Measurements from ENCODE around the gene HORMAD1. TPM values are rescaled to one million over a fixed set of nuclear protein-coding genes. Genes with fewer than 3 reads are reported as not detected.
A peak's percentile ranks its signal among the peaks of the same experiment; 100 is the strongest.

The HORMAD1 gene
- total and polyA plus RNA-seq, 2 experiments from 2014 or later: not detected

DNA sequence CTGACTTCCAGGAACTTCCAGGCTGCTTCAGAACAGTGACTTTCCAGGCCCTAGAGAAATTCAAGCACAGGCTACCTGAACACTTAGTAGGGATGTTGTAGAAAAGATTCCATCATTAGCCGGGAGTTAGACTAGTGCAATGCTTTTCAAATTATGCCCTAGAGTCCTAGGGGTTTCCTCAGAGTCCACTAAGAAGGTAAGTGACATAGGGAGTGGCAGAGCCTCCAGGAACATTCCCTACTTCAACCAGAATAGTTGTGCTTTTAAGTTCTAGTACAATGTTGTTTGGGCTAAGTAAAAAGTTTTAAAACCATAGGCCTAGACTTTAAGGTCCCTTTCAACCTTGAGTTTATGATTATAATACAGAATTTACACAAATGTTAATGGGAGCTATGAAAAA, 14.6 kb downstream of the HORMAD1 start:
- ATAC-seq: no peak
- H3K4me3 Mint-ChIP-seq: no peak overlapping the region
- H3K4me1 Mint-ChIP-seq: no peaks in the 10 kb centered on the region; the same call in 2 of the 3 replicates
- H3K27me3 Mint-ChIP-seq (ENCODE audit: insufficient read depth, low read depth, poor library complexity): no peaks in the 10 kb centered on the region
- Histone ChIP-seq H3F3A (replicated peaks; ENCODE audit: low read depth) (no peaks in the 10 kb centered on the region), H3K27me3 (ENCODE audit: insufficient read depth) (no peaks in the 10 kb centered on the region), H3K9me2 (ENCODE audit: insufficient read depth) (no peaks in the 10 kb centered on the region), H3K79me2 (replicated peaks; ENCODE audit: insufficient read depth) (no peaks in the 10 kb centered on the region), H2AFZ (peak overlapping the region; percentile 33; the same call in 1 of the 2 replicates), H3K36me3 (ENCODE audit: insufficient read depth) (no peaks in the 10 kb centered on the region), H3K4me3 (no peak overlapping the region), H4K20me1 (replicated peaks; ENCODE audit: insufficient read depth) (no peaks in the 10 kb centered on the region), H3K4me1 (ENCODE audit: insufficient read depth) (no peaks in the 10 kb centered on the region), H3K4me2 (no peak overlapping the region), H3K27ac (ENCODE audit: low read depth) (no peak overlapping the region)
- H3K36me3 Mint-ChIP-seq (ENCODE audit: low read depth): no peaks in the 10 kb centered on the region
- no peak for DNase-seq (ENCODE audit: low spot score)
- no peaks in the 10 kb centered on the region for H3K9me3 Mint-ChIP-seq
- TF ChIP-seq ZNF114 (CRISPR knock-in tag; IDR thresholded peaks at IDR 0.05): no peak
- no peak overlapping the region for H3K27ac Mint-ChIP-seq

- H3K4me3 ChIP-seq: no peak overlapping the region
- no peaks in the 10 kb centered on the region for H4K20me1 ChIP-seq (replicated peaks; ENCODE audit: insufficient read depth)
- Mint-ChIP-seq H3K9me3 (no peaks in the 10 kb centered on the region), H3K4me3 (no peak overlapping the region), H3K27me3 (ENCODE audit: insufficient read depth, low read depth, poor library complexity) (no peaks in the 10 kb centered on the region), H3K4me1 (no peaks in the 10 kb centered on the region), H3K36me3 (ENCODE audit: low read depth) (no peaks in the 10 kb centered on the region), H3K27ac (no peak overlapping the region)
- H3K36me3 ChIP-seq (ENCODE audit: insufficient read depth): no peaks in the 10 kb centered on the region
- no peaks in the 10 kb centered on the region for H3K27me3 ChIP-seq (ENCODE audit: insufficient read depth)
- H3F3A ChIP-seq (replicated peaks; ENCODE audit: low read depth): no peaks in the 10 kb centered on the region
- H3K27ac ChIP-seq (ENCODE audit: low read depth): no peak overlapping the region
- no peaks in the 10 kb centered on the region for H3K4me1 ChIP-seq (ENCODE audit: insufficient read depth)
- H3K79me2 ChIP-seq (replicated peaks; ENCODE audit: insufficient read depth): no peaks in the 10 kb centered on the region
- DNase-seq (ENCODE audit: low spot score) (no peak), ATAC-seq (no peak)
- no peaks in the 10 kb centered on the region for H3K9me2 ChIP-seq (ENCODE audit: insufficient read depth)
- no peak overlapping the region for H3K4me2 ChIP-seq
- no peak overlapping the region for H2AFZ ChIP-seq
- TF ChIP-seq STAT1 (IDR thresholded peaks at IDR 0.05; ENCODE audit: unreplicated experiment): no peak
- TF ChIP-seq JUNB (IDR thresholded peaks at IDR 0.05; ENCODE audit: unreplicated experiment): no peak
- no peak for TF ChIP-seq EZH2phosphoT487 (IDR thresholded peaks at IDR 0.05; ENCODE audit: unreplicated experiment)
- no peak for TF ChIP-seq EZH2 (IDR thresholded peaks at IDR 0.05; ENCODE audit: low read depth, unreplicated experiment)
- TF ChIP-seq, protein P1, sequence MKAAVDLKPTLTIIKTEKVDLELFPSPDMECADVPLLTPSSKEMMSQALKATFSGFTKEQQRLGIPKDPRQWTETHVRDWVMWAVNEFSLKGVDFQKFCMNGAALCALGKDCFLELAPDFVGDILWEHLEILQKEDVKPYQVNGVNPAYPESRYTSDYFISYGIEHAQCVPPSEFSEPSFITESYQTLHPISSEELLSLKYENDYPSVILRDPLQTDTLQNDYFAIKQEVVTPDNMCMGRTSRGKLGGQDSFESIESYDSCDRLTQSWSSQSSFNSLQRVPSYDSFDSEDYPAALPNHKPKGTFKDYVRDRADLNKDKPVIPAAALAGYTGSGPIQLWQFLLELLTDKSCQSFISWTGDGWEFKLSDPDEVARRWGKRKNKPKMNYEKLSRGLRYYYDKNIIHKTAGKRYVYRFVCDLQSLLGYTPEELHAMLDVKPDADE (IDR thresholded peaks at IDR 0.05): no peak
- TF ChIP-seq, protein P2, sequence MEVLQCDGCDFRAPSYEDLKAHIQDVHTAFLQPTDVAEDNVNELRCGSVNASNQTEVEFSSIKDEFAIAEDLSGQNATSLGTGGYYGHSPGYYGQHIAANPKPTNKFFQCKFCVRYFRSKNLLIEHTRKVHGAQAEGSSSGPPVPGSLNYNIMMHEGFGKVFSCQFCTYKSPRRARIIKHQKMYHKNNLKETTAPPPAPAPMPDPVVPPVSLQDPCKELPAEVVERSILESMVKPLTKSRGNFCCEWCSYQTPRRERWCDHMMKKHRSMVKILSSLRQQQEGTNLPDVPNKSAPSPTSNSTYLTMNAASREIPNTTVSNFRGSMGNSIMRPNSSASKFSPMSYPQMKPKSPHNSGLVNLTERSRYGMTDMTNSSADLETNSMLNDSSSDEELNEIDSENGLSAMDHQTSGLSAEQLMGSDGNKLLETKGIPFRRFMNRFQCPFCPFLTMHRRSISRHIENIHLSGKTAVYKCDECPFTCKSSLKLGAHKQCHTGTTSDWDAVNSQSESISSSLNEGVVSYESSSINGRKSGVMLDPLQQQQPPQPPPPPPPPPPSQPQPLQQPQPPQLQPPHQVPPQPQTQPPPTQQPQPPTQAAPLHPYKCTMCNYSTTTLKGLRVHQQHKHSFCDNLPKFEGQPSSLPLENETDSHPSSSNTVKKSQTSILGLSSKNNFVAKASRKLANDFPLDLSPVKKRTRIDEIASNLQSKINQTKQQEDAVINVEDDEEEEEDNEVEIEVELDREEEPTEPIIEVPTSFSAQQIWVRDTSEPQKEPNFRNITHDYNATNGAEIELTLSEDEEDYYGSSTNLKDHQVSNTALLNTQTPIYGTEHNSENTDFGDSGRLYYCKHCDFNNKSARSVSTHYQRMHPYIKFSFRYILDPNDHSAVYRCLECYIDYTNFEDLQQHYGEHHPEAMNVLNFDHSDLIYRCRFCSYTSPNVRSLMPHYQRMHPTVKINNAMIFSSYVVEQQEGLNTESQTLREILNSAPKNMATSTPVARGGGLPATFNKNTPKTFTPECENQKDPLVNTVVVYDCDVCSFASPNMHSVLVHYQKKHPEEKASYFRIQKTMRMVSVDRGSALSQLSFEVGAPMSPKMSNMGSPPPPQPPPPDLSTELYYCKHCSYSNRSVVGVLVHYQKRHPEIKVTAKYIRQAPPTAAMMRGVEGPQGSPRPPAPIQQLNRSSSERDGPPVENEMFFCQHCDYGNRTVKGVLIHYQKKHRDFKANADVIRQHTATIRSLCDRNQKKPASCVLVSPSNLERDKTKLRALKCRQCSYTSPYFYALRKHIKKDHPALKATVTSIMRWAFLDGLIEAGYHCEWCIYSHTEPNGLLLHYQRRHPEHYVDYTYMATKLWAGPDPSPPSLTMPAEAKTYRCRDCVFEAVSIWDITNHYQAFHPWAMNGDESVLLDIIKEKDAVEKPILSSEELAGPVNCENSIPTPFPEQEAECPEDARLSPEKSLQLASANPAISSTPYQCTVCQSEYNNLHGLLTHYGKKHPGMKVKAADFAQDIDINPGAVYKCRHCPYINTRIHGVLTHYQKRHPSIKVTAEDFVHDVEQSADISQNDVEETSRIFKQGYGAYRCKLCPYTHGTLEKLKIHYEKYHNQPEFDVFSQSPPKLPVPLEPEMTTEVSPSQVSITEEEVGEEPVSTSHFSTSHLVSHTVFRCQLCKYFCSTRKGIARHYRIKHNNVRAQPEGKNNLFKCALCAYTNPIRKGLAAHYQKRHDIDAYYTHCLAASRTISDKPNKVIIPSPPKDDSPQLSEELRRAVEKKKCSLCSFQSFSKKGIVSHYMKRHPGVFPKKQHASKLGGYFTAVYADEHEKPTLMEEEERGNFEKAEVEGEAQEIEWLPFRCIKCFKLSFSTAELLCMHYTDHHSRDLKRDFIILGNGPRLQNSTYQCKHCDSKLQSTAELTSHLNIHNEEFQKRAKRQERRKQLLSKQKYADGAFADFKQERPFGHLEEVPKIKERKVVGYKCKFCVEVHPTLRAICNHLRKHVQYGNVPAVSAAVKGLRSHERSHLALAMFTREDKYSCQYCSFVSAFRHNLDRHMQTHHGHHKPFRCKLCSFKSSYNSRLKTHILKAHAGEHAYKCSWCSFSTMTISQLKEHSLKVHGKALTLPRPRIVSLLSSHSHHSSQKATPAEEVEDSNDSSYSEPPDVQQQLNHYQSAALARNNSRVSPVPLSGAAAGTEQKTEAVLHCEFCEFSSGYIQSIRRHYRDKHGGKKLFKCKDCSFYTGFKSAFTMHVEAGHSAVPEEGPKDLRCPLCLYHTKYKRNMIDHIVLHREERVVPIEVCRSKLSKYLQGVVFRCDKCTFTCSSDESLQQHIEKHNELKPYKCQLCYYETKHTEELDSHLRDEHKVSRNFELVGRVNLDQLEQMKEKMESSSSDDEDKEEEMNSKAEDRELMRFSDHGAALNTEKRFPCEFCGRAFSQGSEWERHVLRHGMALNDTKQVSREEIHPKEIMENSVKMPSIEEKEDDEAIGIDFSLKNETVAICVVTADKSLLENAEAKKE (CRISPR knock-in tag; IDR thresholded peaks at IDR 0.05): no peak
- no peak for TF ChIP-seq NANOG (IDR thresholded peaks at IDR 0.05; ENCODE audit: borderline replicate concordance)
- TF ChIP-seq CREB1 (CRISPR knock-in tag; IDR thresholded peaks at IDR 0.05; ENCODE audit: low read depth): no peak
- TF ChIP-seq CTCF (conservative IDR thresholded peaks at IDR 0.05; ENCODE audit: low read depth in 2 of 2): no peak
- TF ChIP-seq ZNF114 (CRISPR knock-in tag; IDR thresholded peaks at IDR 0.05): no peak
- no peak for TF ChIP-seq POLR2AphosphoS5 (IDR thresholded peaks at IDR 0.05; ENCODE audit: low read depth)
These were observed 17.3 kb downstream of the HORMAD1 start for GRCh38 chr1:150703427-150703826.

All from GM23338 (cell line).